Spleen (tissue), 11 donors: Measurements from ENCODE around the gene NCF2. TPM values are rescaled to one million over a fixed set of nuclear protein-coding genes. Genes with fewer than 3 reads are reported as not detected.

Experiments used
- DNase-seq: peaks from one replicate; pipeline ENCODE4 v3.0.0-alpha.2; 2020
- H3K27ac ChIP-seq, 8 donors: fragments of 200-600 bp; sonication (generic) in 7 of 8; 1 replicate in 4 of 8; 2 replicates in 4 of 8; pipeline versions ENCODE4 v1.5.0 to v1.8.0; 2016 to 2021; ENCODE audit warnings: inconsistent platforms in 4 of 8, mild to moderate bottlenecking in 4 of 8, moderate library complexity in 1 of 8
- H3K27me3 ChIP-seq, 7 donors: fragments of 200-600 bp; sonication (generic) in 6 of 7; replicated peaks in 1 of 7; 1 replicate in 4 of 7; 2 replicates in 3 of 7; pipeline versions ENCODE4 v1.5.0 to v1.8.0; 2016 to 2021; ENCODE audit warnings: inconsistent platforms in 3 of 7, mild to moderate bottlenecking in 1 of 7
- H3K36me3 ChIP-seq, 6 donors: fragments of 200-600 bp; sonication (generic) in 5 of 6; 1 replicate in 4 of 6; 2 replicates in 2 of 6; pipeline versions ENCODE4 v1.5.0 to v1.8.0; 2016 to 2021; ENCODE audit warnings: inconsistent platforms in 2 of 6
- H3K4me1 ChIP-seq, 6 donors: fragments of 200-600 bp; sonication (generic) in 5 of 6; 1 replicate in 3 of 6; 2 replicates in 3 of 6; pipeline versions ENCODE4 v1.5.0 to v1.8.0; 2016 to 2021; ENCODE audit warnings: inconsistent platforms in 3 of 6
- H3K4me3 ChIP-seq, 8 donors: fragments of 200-600 bp; sonication (generic) in 7 of 8; 1 replicate in 4 of 8; 2 replicates in 4 of 8; pipeline versions ENCODE4 v1.5.0 to v1.8.0; 2016 to 2021; ENCODE audit warnings: inconsistent platforms in 4 of 8, mild to moderate bottlenecking in 4 of 8, moderate library complexity in 2 of 8
- H3K9me3 ChIP-seq, 8 donors: fragments of 200-600 bp; sonication (generic) in 7 of 8; 1 replicate in 4 of 8; 2 replicates in 4 of 8; pipeline versions ENCODE4 v1.5.0 to v1.8.0; 2016 to 2021; ENCODE audit warnings: inconsistent platforms in 4 of 8
- POLR2A ChIP-seq, 3 donors: fragments of 450-650 bp; IDR thresholded peaks; one replicate each; pipeline ENCODE4 v1.5.1; 2017; ENCODE audit warnings: antibody characterized with exemption in 3 of 3, mild to moderate bottlenecking in 1 of 3
- POLR2AphosphoS5 ChIP-seq, 3 donors: sonication (generic); formaldehyde crosslinking; IDR thresholded peaks; one replicate each; pipeline ENCODE4 v1.5.1; 2017; ENCODE audit warnings: antibody characterized with exemption in 3 of 3
- WGBS, 5 donors: extraction: QIAGEN DNeasy Blood & Tissue Kit in 3 of 5; methylation state at CpG; one replicate each; pipeline versions ENCODE4 v1.1.5 to v1.1.7; 2013 to 2018; 5-methylcytosine and 5-hydroxymethylcytosine counted together
- intact Hi-C: fragments of 100-400 bp; cut with DNase I; formaldehyde crosslinking; loops from one replicate; pipeline ENCODE4 v1.15.0; 2023; ENCODE audit warnings: low total_unique reads
- polyA plus RNA-seq, 3 donors: library from polyadenylated mRNA; stranded (reverse); fragments of 200-250 nt; gene quantifications; one replicate each; pipeline ENCODE4 v1.2.1, GENCODE V29; 2013
- total RNA-seq, 7 donors: library from RNA; depleted of rRNA in 3 of 7; stranded (reverse); fragments of >200 nt in 3 of 7; fragmentation: NEBNext Ultra II Directional in 4 of 7; extraction: Animal tissue kit (Norgen Biotek cat#: 25700) in 4 of 7; gene quantifications; one replicate each; pipeline versions ENCODE4 v1.1.0 to v1.2.1, GENCODE V29; 2016 to 2021
- TF ChIP-seq, protein P1 (sequence below), 11 experiments: fragments of 200-600 bp in 7 of 11; fragments of 450-650 bp in 4 of 11; sonication (generic) in 4 of 11; IDR thresholded peaks in 8 of 11; conservative IDR thresholded peaks in 3 of 11; 1 replicate in 7 of 11; 2 replicates in 4 of 11; pipeline versions ENCODE4 v1.4.0 to v1.8.0; 2016 to 2021; ENCODE audit warnings: antibody characterized with exemption in 11 of 11, inconsistent platforms in 4 of 11, mild to moderate bottlenecking in 1 of 11
- donor health status: healthy with polysubstance abuse.
- donor health status: DM: no; HTN: no; CAD: no; lungs with moderate emphysema.
- donor health status: DM: no; HTN: no; CAD: no.
- donor health status: Bipolar disorder and iron deficiency.
- donor health status: healthy.
- donor health status: DM: no; HTN: no; CAD: no.
- donor health status: DM: yes; HTN: yes; CAD: no.

NCF2 gene
- total and polyA plus RNA-seq, 10 donors, result 14.9 to 232 (median 99.0) TPM

DNA sequence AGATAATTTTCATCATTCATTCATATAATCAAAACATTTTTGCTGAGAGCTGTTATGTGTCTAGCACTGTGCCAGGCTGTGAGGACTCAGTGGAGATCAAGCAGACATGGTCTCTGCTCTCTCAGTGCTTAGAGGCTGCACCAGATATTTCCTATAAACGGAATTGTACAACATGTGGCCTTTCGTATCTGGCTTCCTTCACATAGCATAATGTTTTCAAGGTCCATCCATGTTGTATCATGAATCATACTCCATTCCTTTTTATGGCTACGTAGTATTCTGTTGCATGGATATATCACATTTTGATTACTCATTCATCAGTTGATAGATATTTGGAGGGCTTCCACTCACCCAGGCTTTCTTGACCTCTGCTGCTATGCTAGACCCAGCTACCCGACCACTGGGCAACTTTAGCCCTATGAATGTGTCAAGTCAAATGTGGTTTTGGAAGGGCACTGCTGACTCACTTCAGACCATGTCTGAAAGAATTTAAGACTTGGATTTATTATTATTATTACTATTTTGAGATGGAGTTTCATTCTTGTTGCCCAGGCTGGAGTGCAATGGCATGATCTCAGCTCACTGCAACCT lies 18.5 kb downstream of the NCF2 start:
- WGBS, 5 donors, result 75 to 96% (median 92%) methylated on average over 4 of the region's 4 CpGs
- no peak overlapping the region for H3K4me3 ChIP-seq
- peaks cover 0 to 90% (median 8%) of the 10 kb centered on the region in 6 donors for H3K36me3 ChIP-seq
- H3K4me1 ChIP-seq, result peaks cover 0 to 42% (median 16%) of the 10 kb centered on the region in 6 donors
- no peaks in the 10 kb centered on the region for H3K9me3 ChIP-seq
- no peaks in the 10 kb centered on the region for H3K27me3 ChIP-seq
- DNase-seq, result no peak
- intact Hi-C loops, result no loop called here
- TF ChIP-seq, protein P1, sequence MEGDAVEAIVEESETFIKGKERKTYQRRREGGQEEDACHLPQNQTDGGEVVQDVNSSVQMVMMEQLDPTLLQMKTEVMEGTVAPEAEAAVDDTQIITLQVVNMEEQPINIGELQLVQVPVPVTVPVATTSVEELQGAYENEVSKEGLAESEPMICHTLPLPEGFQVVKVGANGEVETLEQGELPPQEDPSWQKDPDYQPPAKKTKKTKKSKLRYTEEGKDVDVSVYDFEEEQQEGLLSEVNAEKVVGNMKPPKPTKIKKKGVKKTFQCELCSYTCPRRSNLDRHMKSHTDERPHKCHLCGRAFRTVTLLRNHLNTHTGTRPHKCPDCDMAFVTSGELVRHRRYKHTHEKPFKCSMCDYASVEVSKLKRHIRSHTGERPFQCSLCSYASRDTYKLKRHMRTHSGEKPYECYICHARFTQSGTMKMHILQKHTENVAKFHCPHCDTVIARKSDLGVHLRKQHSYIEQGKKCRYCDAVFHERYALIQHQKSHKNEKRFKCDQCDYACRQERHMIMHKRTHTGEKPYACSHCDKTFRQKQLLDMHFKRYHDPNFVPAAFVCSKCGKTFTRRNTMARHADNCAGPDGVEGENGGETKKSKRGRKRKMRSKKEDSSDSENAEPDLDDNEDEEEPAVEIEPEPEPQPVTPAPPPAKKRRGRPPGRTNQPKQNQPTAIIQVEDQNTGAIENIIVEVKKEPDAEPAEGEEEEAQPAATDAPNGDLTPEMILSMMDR (IDR thresholded peaks at IDR 0.05 in 8 of 11, conservative IDR thresholded peaks at IDR 0.05 in 3 of 11), result no peak
- no peak for TF ChIP-seq POLR2A (IDR thresholded peaks at IDR 0.05)
- no peak for TF ChIP-seq POLR2AphosphoS5 (IDR thresholded peaks at IDR 0.05)
- peak overlapping the region in 1 of 8 donors; percentile 90 for H3K27ac ChIP-seq

DNA sequence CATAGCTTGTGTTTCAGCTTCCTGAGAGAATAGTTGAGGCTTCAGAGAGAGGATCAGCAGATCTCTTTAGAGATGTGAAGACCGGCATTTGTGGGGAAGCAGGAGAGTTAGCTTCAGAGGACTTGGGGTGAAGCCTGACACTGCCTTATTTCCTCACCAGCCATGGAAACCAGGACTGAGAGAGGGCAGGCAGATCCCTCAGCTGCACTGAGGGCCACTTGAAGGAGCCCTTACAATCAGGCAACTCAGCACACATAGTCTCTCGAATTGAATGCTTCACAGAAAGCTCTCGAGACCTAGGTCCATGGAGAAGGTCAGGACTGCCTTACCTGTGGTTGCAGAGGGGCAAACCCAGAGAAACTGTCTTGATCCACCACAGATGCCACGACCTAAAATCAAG lies 19.8 kb downstream of the NCF2 start:
- intact Hi-C loops, result no loop called here
- WGBS, 5 donors, result 80 to 95% (median 88%) methylated on average over 4 of the region's 4 CpGs
- no peaks in the 10 kb centered on the region for H3K9me3 ChIP-seq
- H3K27ac ChIP-seq, result peak overlapping the region in 5 of 8 donors; percentile 5 to 90 (median 81)
- H3K4me1 ChIP-seq, result peaks cover 0 to 43% (median 16%) of the 10 kb centered on the region in 6 donors
- H3K4me3 ChIP-seq, result peak overlapping the region in 1 of 8 donors; percentile 50
- TF ChIP-seq POLR2A (IDR thresholded peaks at IDR 0.05) (no peak), POLR2AphosphoS5 (IDR thresholded peaks at IDR 0.05) (no peak)
- TF ChIP-seq, protein P1 (IDR thresholded peaks at IDR 0.05 in 8 of 11, conservative IDR thresholded peaks at IDR 0.05 in 3 of 11), result no peak
- peaks cover 0 to 90% (median 6%) of the 10 kb centered on the region in 6 donors for H3K36me3 ChIP-seq
- no peak for DNase-seq
- H3K27me3 ChIP-seq, result no peaks in the 10 kb centered on the region

GRCh38 chr1:183569801-183570200 lies 20.5 kb downstream of the NCF2 start:
- no peaks in the 10 kb centered on the region for H3K27me3 ChIP-seq
- H3K9me3 ChIP-seq, result no peaks in the 10 kb centered on the region
- DNase-seq, result no peak
- WGBS, 5 donors, result 93 to 96% (median 93%) methylated on average over 3 of the region's 3 CpGs
- no peak for TF ChIP-seq POLR2AphosphoS5 (IDR thresholded peaks at IDR 0.05)
- TF ChIP-seq, protein P1 (IDR thresholded peaks at IDR 0.05 in 8 of 11, conservative IDR thresholded peaks at IDR 0.05 in 3 of 11), result no peak
- no peak for TF ChIP-seq POLR2A (IDR thresholded peaks at IDR 0.05)
- H3K4me1 ChIP-seq, result peaks cover 0 to 43% (median 16%) of the 10 kb centered on the region in 6 donors
- peak overlapping the region in 1 of 8 donors; percentile 50 for H3K4me3 ChIP-seq
- peaks cover 0 to 90% (median 9%) of the 10 kb centered on the region in 6 donors for H3K36me3 ChIP-seq
- peak overlapping the region in 6 of 8 donors; percentile 26 to 90 (median 79) for H3K27ac ChIP-seq
- intact Hi-C loops, result no loop called here

DNA sequence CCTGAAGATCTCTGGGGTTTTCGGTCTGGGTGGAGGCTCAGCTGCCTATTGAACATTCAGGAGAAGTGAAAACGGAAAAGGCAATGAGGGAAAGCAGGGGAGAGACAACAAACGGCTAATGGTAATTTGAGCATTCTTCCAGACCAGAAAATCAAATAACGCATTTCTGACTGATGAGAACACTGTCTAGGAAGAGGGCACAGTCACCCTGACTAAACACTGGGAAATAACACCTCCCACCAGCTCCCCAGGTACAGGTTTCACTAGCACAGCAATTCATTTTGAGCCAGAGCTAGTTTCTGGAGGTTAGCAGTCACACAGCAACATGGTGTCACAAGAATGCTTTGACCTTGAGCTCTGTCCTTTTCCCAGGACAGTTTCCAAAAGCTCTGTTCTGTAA lies 21.1 kb downstream of the NCF2 start:
- peak overlapping the region in 6 of 8 donors; percentile 26 to 90 (median 79) for H3K27ac ChIP-seq

More for the DNA sequence above, 21.1 kb downstream of the NCF2 start:
- Histone ChIP-seq H3K9me3 (no peaks in the 10 kb centered on the region), H3K36me3 (peaks cover 0 to 90% (median 8%) of the 10 kb centered on the region in 6 donors), H3K4me1 (peaks cover 0 to 43% (median 16%) of the 10 kb centered on the region in 6 donors), H3K4me3 (peak overlapping the region in 1 of 8 donors; percentile 50), H3K27me3 (no peaks in the 10 kb centered on the region)
- 76 to 88% (median 85%) methylated on average over 4 of the region's 4 CpGs for WGBS, 5 donors
- TF ChIP-seq, protein P1 (IDR thresholded peaks at IDR 0.05 in 8 of 11, conservative IDR thresholded peaks at IDR 0.05 in 3 of 11), result no peak
- no peak for TF ChIP-seq POLR2AphosphoS5 (IDR thresholded peaks at IDR 0.05)
- intact Hi-C loops, result no loop called here
- no peak for DNase-seq
